ENCODE measurements around the gene MTCL3.

Gene MTCL3

GRCh38 chr6:127456465-127456864 lies 62.7 kb downstream of the MTCL3 start:
- H3K27ac ChIP-seq (ENCODE audit: low read depth in 1 of 2, low read length in 1 of 2), result peak overlapping the region in 1 of 2 donors; percentile 45
- no peak for ATAC-seq (ENCODE audit: insufficient read depth, low FRiP score)

GRCh38 chr6:127453845-127454619 lies 65.1 kb downstream of the MTCL3 start:
- no peak overlapping the region for H3K9ac ChIP-seq (ENCODE audit: insufficient read depth in 1 of 2, low read length in 2 of 2)
- no peaks in the 10 kb centered on the region for H3K9me3 ChIP-seq (ENCODE audit: control insufficient read depth in 4 of 4, insufficient read depth in 3 of 4, low read length in 3 of 4)
- 61 to 83% methylated on average over 2 of the region's 2 CpGs for WGBS, 2 donors
- peak; percentile 41 to 91 (median 83) for DNase-seq
- H3K36me3 ChIP-seq (ENCODE audit: control insufficient read depth in 4 of 4, insufficient read depth in 4 of 4, low read length in 4 of 4), result peaks cover 0 to 9% (median 3%) of the 10 kb centered on the region in 4 donors
- H3K4me1 ChIP-seq (ENCODE audit: control insufficient read depth in 5 of 5, insufficient read depth in 5 of 5, low read length in 5 of 5), result peaks cover 0 to 70% (median 0%) of the 10 kb centered on the region in 5 donors
- H3K4me3 ChIP-seq, result no peak overlapping the region
- H3K27me3 ChIP-seq (ENCODE audit: control insufficient read depth in 3 of 3, insufficient read depth in 3 of 3, low read length in 2 of 3), result no peaks in the 10 kb centered on the region
- TF ChIP-seq CTCF (IDR thresholded peaks at IDR 0.05; ENCODE audit: control extremely low read depth, extremely low read depth), result no peak
- ATAC-seq (ENCODE audit: insufficient read depth, low FRiP score), result no peak
- no peak overlapping the region for H3K27ac ChIP-seq (ENCODE audit: low read depth in 1 of 2, low read length in 1 of 2)

More at GRCh38 chr6:127456465-127456864, 62.7 kb downstream of the MTCL3 start:
- Histone ChIP-seq H3K9me3 (ENCODE audit: control insufficient read depth in 4 of 4, insufficient read depth in 3 of 4, low read length in 3 of 4) (no peaks in the 10 kb centered on the region), H3K9ac (ENCODE audit: insufficient read depth in 1 of 2, low read length in 2 of 2) (peak overlapping the region in 1 of 2 donors; percentile 99), H3K4me3 (no peak overlapping the region), H3K36me3 (ENCODE audit: control insufficient read depth in 4 of 4, insufficient read depth in 4 of 4, low read length in 4 of 4) (no peaks in the 10 kb centered on the region), H3K27me3 (ENCODE audit: control insufficient read depth in 3 of 3, insufficient read depth in 3 of 3, low read length in 2 of 3) (no peaks in the 10 kb centered on the region), H3K4me1 (ENCODE audit: control insufficient read depth in 5 of 5, insufficient read depth in 5 of 5, low read length in 5 of 5) (peaks cover 0 to 78% (median 0%) of the 10 kb centered on the region in 5 donors)
- WGBS, 2 donors, result 63 to 79% methylated on average over 3 of the region's 3 CpGs
- no peak for TF ChIP-seq CTCF (IDR thresholded peaks at IDR 0.05; ENCODE audit: control extremely low read depth, extremely low read depth)
- DNase-seq, result peak in 2 of 3 donors; percentile 91 to 93

- peaks cover 0 to 61% (median 0%) of the 10 kb centered on the region in 5 donors for H3K4me1 ChIP-seq (ENCODE audit: control insufficient read depth in 5 of 5, insufficient read depth in 5 of 5, low read length in 5 of 5)
- no peak overlapping the region for H3K27ac ChIP-seq (ENCODE audit: low read depth in 1 of 2, low read length in 1 of 2)
- peaks cover 0 to 11% (median 3%) of the 10 kb centered on the region in 4 donors for H3K36me3 ChIP-seq (ENCODE audit: control insufficient read depth in 4 of 4, insufficient read depth in 4 of 4, low read length in 4 of 4)
Observed at GRCh38 chr6:127452803-127453202, 66.3 kb downstream of the MTCL3 start.

More at GRCh38 chr6:127452803-127453202, 66.3 kb downstream of the MTCL3 start:
- Histone ChIP-seq H3K9ac (ENCODE audit: insufficient read depth in 1 of 2, low read length in 2 of 2) (no peak overlapping the region), H3K9me3 (ENCODE audit: control insufficient read depth in 4 of 4, insufficient read depth in 3 of 4, low read length in 3 of 4) (no peaks in the 10 kb centered on the region), H3K4me3 (no peak overlapping the region), H3K27me3 (ENCODE audit: control insufficient read depth in 3 of 3, insufficient read depth in 3 of 3, low read length in 2 of 3) (no peaks in the 10 kb centered on the region)
- no peak for TF ChIP-seq CTCF (IDR thresholded peaks at IDR 0.05; ENCODE audit: control extremely low read depth, extremely low read depth)
- DNase-seq (peak in 2 of 3 donors; percentile 87 to 92), ATAC-seq (ENCODE audit: insufficient read depth, low FRiP score) (no peak)
